ENCODE results near the gene KRTAP10-10. TPM values are rescaled to one million over a fixed set of nuclear protein-coding genes. Genes with fewer than 3 reads are reported as not detected.
"Not testable (repeated sequence)": the region's sequence is repeated elsewhere in the genome, so short reads cannot be mapped to it uniquely, and the experiment has no call there.

Gene KRTAP10-10
- total and polyA plus RNA-seq, 7 donors, result not detected

DNA sequence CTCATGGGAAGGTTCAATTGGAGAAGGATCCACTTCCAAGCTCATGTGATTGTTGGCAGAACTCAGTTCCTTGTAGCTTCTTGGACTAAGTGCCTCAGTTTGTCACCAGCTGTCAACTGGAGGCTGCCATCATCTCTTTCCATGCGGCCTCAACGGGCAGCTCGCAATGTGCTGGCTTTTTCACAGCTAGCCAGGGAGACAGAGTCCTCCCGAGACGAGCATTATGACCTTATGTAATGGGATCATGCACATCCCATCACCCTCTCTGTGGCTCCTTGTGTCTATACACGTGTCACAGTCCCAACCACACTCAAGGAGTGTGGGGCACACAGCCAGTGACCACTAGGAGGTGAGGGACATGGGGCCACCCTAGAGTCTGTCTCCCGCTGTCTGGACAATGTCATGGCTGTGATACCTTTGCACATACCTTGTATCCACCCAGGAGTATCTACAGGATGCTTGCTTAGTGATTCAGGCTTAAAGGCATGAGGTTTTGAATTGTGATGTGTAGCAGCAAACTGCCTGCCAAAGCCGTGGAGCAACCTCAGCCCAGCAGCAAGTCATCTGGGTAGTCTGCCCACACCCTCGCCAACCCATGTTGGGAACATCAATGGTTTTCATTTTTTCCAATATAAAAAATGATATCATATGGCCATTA, 41.0 kb upstream of the KRTAP10-10 start:
- no peaks in the 10 kb centered on the region for H3K9me3 ChIP-seq
- no peak overlapping the region for H3K27ac ChIP-seq
- no peak overlapping the region for H3K4me3 ChIP-seq
- no peaks in the 10 kb centered on the region for H3K4me1 ChIP-seq
- intact Hi-C loops (cut with DNase I), result no loop called here
- WGBS, 2 donors, result 71 to 78% methylated on average over 9 of the region's 9 CpGs
- H3K27me3 ChIP-seq, result peaks cover 0 to 26% (median 4%) of the 10 kb centered on the region in 3 donors
- DNase-seq, result no peak
- H3K36me3 ChIP-seq, result no peaks in the 10 kb centered on the region
- TF ChIP-seq EP300 (IDR thresholded peaks at IDR 0.05) (no peak), POLR2A (IDR thresholded peaks at IDR 0.05) (no peak), POLR2AphosphoS5 (IDR thresholded peaks at IDR 0.05) (no peak)
- TF ChIP-seq, protein P1, sequence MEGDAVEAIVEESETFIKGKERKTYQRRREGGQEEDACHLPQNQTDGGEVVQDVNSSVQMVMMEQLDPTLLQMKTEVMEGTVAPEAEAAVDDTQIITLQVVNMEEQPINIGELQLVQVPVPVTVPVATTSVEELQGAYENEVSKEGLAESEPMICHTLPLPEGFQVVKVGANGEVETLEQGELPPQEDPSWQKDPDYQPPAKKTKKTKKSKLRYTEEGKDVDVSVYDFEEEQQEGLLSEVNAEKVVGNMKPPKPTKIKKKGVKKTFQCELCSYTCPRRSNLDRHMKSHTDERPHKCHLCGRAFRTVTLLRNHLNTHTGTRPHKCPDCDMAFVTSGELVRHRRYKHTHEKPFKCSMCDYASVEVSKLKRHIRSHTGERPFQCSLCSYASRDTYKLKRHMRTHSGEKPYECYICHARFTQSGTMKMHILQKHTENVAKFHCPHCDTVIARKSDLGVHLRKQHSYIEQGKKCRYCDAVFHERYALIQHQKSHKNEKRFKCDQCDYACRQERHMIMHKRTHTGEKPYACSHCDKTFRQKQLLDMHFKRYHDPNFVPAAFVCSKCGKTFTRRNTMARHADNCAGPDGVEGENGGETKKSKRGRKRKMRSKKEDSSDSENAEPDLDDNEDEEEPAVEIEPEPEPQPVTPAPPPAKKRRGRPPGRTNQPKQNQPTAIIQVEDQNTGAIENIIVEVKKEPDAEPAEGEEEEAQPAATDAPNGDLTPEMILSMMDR (IDR thresholded peaks at IDR 0.05), result no peak

DNA sequence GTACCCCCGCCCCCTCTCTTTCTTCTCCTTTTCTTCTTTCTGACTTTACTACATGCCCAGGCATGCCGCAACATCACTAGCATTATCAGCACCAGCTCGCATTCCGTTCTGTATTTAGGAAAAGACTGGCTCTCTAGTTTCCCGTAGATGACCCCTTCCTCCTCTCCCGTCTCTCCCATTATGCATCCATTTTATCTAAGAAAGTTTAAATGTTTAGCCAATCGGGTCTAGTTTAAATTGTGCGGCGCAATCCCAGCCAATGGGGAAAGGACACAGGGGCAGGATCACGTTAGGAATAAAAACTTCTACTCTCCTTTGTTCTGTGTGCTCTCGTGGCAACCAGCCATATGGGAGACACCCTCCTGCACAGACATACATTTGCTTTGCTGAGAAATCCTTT, 39.1 kb upstream of the KRTAP10-10 start:
- peaks cover 0 to 29% (median 9%) of the 10 kb centered on the region in 3 donors for H3K27me3 ChIP-seq
- no peak for DNase-seq
- 78 to 82% methylated on average over 11 of the region's 11 CpGs for WGBS, 2 donors

DNA sequence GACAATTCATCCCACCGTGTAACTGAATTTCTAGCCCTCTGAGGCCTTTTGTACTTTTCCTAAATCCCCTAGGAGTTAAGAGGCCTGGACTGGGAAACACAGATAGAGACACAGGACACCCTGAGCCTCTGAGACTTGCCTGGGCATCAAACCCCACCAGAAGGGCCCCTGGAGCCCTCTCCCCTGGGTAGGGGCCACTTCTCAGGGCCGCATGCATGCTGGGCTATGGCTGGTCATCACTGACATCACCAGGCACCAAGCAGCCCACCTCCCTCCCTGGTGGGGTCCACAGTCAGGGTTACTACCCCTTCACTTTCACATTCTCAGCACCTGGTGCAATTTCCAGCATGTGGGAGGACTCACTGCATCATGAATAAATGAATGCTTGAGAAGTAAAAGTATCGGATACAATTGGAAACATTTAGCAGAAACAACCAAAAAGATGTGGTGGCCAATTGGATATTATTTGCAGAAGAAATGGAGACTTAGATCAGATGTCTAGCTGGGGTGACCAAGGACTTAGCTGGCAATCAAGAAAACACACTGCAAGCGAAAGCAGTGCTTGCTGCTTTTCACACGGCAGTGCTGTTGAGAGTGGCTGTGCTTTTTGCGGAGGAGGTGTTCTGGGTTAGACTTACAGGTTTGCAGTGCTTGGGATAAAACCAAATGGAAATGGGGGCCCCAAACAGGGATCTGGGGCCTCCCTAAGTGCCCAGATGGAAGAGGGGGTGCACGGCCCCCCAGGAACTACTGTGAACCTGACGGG, 37.7 kb upstream of the KRTAP10-10 start:
- intact Hi-C loops (cut with DNase I), result no loop called here
- H3K9me3 ChIP-seq, result no peaks in the 10 kb centered on the region
- peaks cover 0 to 39% (median 15%) of the 10 kb centered on the region in 3 donors for H3K27me3 ChIP-seq
- WGBS, 2 donors, result 85 to 88% methylated on average over 8 of the region's 8 CpGs
- no peak overlapping the region for H3K4me3 ChIP-seq
- no peaks in the 10 kb centered on the region for H3K4me1 ChIP-seq
- no peak for DNase-seq
- H3K27ac ChIP-seq, result no peak overlapping the region
- no peaks in the 10 kb centered on the region for H3K36me3 ChIP-seq
- TF ChIP-seq, protein P1 (IDR thresholded peaks at IDR 0.05), result no peak
- TF ChIP-seq POLR2A (IDR thresholded peaks at IDR 0.05) (no peak), POLR2AphosphoS5 (IDR thresholded peaks at IDR 0.05) (no peak), EP300 (IDR thresholded peaks at IDR 0.05) (no peak)

More for the DNA sequence above, 39.1 kb upstream of the KRTAP10-10 start:
- Histone ChIP-seq H3K27ac (no peak overlapping the region), H3K9me3 (no peaks in the 10 kb centered on the region), H3K4me1 (no peaks in the 10 kb centered on the region), H3K4me3 (no peak overlapping the region), H3K36me3 (no peaks in the 10 kb centered on the region)
- intact Hi-C loops (cut with DNase I), result no loop called here
- TF ChIP-seq EP300 (IDR thresholded peaks at IDR 0.05), result no peak
- TF ChIP-seq, protein P1 (IDR thresholded peaks at IDR 0.05), result no peak
- TF ChIP-seq POLR2AphosphoS5 (IDR thresholded peaks at IDR 0.05), result no peak
- no peak for TF ChIP-seq POLR2A (IDR thresholded peaks at IDR 0.05)

DNA sequence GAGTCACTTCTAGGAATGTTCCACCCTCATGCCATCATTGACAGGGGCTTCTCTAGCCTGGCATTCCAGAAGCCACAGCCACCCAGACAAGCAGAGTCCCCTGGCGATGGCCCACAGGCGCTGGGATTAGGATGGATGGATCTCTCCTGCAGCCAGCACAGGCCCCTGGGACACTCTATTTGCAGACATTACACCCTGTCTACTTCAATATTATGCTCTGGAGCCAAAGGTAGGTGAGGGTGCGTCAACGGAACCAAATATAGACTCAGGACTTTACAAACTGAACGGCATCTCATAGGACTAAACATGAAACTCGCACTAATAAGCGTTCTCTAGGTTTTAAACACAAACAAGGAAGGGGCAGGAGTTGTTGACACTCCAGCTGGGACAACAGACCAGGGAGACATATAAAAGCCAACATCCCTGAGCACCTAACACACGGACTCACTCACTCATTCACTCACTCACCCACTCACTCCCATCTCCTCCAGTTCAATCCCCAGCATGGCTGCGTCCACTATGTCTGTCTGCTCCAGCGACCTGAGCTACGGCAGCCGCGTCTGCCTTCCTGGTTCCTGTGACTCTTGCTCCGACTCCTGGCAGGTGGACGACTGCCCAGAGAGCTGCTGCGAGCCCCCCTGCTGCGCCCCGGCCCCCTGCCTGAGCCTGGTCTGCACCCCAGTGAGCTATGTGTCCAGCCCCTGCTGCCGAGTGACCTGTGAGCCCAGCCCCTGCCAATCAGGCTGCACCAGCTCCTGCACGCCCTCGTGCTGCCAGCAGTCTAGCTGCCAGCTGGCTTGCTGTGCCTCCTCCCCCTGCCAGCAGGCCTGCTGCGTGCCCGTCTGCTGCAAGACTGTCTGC, 36.8 kb upstream of the KRTAP10-10 start, which contains the start of gene KRTAP10-7:
TSS of gene KRTAP10-7 (plus strand) at position 480 of the 861 bp plus-strand sequence. CDS start at position 505, 25 bp downstream.
- DNase-seq; intact Hi-C loops (cut with DNase I); H3K4me1 ChIP-seq; H3K27ac ChIP-seq; H3K9me3 ChIP-seq; H3K36me3 ChIP-seq; H3K4me3 ChIP-seq: not testable (repeated sequence)
- WGBS, 2 donors, result 48 to 72% methylated on average over 23 of the region's 23 CpGs
- H3K27me3 ChIP-seq, result peaks cover 0 to 39% (median 15%) of the 10 kb centered on the region in 3 donors

DNA sequence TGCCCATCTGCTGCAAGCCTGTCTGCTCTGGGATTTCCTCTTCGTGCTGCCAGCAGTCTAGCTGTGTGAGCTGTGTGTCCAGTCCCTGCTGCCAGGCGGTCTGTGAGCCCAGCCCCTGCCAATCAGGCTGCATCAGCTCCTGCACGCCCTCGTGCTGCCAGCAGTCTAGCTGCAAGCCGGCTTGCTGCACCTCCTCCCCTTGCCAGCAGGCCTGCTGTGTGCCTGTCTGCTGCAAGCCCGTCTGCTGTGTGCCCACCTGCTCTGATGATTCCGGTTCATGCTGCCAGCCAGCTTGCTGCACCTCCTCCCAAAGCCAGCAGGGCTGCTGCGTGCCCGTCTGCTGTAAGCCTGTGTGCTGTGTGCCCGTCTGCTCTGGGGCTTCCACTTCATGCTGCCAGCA, 36.1 kb upstream of the KRTAP10-10 start:
- H3K4me3 ChIP-seq; H3K27ac ChIP-seq; H3K4me1 ChIP-seq; H3K36me3 ChIP-seq; intact Hi-C loops (cut with DNase I); H3K9me3 ChIP-seq; DNase-seq: not testable (repeated sequence)
- H3K27me3 ChIP-seq, result peaks cover 0 to 39% (median 15%) of the 10 kb centered on the region in 3 donors
- WGBS, 2 donors, result 48 to 73% methylated on average over 10 of the region's 10 CpGs

Data from sigmoid colon (tissue), 7 donors.